GM12891 (cell line): ENCODE results near the gene DPY19L3.
"Not testable (repeated sequence)": the region's sequence is repeated elsewhere in the genome, so short reads cannot be mapped to it uniquely, and the experiment has no call there.

Source experiments
- DNase-seq: peaks from one replicate; pipeline ENCODE4 v3.0.0; 2011; ENCODE audit warnings: low spot score; ENCODE audit not compliant: insufficient read length
- FAIRE-seq: peaks from 2 replicates; lab custom pipeline; 2011; peaks lifted over from hg19 to GRCh38; lab: Jason Lieb, UNC
- PAX5 ChIP-seq: IDR thresholded peaks from 2 replicates; pipeline ENCODE4 v1.6.1; 2011; ENCODE audit warnings: low read length, moderate library complexity, mild to moderate bottlenecking; ENCODE audit not compliant: insufficient read depth, severe bottlenecking
- POLR2A ChIP-seq: IDR thresholded peaks from 2 replicates; pipeline ENCODE4 v1.6.1; 2011; ENCODE audit warnings: low read depth, low read length, control low read depth
- POLR2AphosphoS5 ChIP-seq: IDR thresholded peaks from 2 replicates; pipeline ENCODE4 v1.6.1; 2011; ENCODE audit warnings: low read depth, low read length, control low read depth
- POU2F2 ChIP-seq: IDR thresholded peaks from 2 replicates; pipeline ENCODE4 v1.6.1; 2011; ENCODE audit warnings: low read depth, mild to moderate bottlenecking, control low read depth, low read length, moderate library complexity
- SPI1 ChIP-seq: IDR thresholded peaks from 2 replicates; pipeline ENCODE4 v1.6.1; 2011; ENCODE audit warnings: low read depth, low read length, control low read depth
- TAF1 ChIP-seq: IDR thresholded peaks from 2 replicates; pipeline ENCODE4 v1.6.1; 2011; ENCODE audit warnings: low read depth, low read length, control low read depth

DPY19L3 gene

DNA sequence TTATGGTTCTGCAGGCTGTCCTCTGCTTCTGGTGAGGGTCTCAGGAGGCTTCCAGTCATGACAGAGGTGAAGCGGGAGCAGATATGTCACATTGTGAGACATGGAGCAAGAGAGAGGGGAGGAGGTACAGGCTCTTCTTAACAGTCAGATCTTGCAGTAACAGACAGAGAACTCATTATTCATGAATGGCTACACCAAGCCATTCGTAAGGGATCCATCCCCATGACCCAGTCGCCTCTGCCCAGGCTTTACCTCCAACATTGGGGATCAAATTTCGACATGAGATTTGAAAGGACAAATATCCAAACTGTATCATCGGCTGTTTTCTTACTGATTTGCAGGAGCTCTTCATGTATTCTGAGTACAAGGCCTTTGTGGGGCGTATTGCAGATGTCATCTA, 38.5 kb upstream of the DPY19L3 start:
- TF ChIP-seq SPI1 (no peak), POLR2AphosphoS5 (no peak), POU2F2 (no peak), TAF1 (no peak), PAX5 (no peak), POLR2A (no peak)
- FAIRE-seq: no peak
- no peak for DNase-seq

DNA sequence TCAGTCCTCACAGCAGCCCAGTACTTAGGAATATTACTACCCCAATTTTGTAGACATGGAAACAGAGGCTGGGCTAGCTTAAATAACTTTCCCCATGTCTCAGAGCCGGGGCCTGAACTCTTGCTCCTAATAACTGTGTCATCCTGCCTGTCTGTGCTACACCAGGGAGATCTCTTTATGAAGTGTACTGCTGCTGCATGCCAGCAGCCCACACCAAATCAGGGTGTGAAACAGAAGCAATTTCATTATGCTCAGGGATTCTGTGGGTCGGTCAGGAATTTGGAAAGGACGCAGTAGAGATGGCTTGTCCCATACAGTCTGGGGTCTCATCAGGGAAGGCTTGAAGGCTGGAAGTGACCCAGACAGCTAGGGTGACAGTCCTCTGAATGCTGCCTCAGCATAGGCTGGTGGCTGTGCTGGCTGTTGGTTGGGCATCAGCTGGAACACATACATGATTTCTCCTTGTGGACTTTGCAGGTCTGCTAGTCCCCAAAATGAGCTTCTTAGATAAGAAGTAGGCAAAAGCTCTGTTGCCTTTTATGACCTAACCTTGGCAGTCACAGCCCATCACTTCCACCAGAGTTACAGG, 37.5 kb upstream of the DPY19L3 start:
- FAIRE-seq (no peak), DNase-seq (no peak)
- no peak for TF ChIP-seq POLR2A

DNA sequence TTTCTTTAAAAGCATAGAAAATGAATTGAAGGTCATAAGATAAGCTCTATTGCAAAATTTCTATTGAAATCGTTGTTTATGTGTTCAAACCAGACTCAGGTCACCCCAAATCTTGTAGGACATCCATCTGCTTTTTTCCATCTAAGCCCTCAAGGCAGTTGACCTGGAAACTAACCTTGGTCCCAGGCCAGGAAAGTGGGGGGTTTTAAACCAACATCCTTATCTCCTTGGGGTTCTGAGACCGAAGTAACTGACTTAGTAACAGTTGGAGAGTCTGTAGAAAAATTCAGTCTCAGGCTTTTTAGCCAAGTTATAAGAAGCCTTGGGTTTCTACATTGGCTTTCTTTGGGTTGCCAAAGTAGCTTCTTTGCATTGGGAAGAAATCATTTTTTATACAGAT, 36.8 kb upstream of the DPY19L3 start:
- no peak for TF ChIP-seq TAF1
- no peak for TF ChIP-seq POLR2AphosphoS5
- TF ChIP-seq SPI1: no peak
- no peak for TF ChIP-seq PAX5
- no peak for TF ChIP-seq POU2F2
- no peak for TF ChIP-seq POLR2A
- DNase-seq: no peak
- FAIRE-seq: no peak

DNA sequence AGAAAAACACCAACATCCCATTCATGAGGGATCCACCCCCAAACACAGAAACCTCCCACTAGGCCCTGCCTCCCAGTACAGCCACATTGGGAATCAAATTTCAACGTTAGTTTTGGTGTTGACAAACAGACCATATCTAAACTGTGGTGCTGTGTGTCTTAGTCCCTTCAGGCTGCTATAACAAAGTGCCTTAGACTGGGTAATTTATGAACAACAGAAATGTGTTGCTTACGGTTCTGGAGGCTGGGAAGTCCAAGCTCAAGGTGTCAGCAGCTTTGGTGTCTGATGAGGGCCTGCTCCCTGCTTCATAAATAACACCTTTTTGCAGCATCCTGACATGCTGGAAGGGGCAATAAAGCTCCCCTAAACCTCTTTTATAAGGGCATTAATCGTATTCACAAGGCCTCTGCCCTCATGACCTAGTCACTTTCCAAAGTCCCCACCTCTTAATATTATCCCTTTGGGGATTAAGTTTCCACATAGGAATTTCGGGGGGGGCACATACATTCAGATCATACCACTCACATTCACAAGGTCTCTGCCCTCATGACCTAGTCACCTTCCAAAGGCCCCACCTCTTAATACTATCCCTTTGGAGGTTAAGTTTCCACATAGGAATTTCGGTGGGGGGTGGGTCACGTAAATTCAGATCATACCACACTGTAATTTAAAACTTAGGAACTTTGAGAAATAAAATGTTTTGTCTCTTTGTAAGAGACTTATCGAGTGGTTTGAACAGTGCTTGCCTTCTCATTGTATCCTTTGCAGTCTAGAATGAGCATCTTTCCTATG, 32.6 kb upstream of the DPY19L3 start:
- DNase-seq (no peak), FAIRE-seq (no peak)
- TF ChIP-seq POLR2AphosphoS5 (no peak), PAX5 (no peak), SPI1 (no peak), POU2F2 (no peak), POLR2A (no peak), TAF1 (no peak)

DNA sequence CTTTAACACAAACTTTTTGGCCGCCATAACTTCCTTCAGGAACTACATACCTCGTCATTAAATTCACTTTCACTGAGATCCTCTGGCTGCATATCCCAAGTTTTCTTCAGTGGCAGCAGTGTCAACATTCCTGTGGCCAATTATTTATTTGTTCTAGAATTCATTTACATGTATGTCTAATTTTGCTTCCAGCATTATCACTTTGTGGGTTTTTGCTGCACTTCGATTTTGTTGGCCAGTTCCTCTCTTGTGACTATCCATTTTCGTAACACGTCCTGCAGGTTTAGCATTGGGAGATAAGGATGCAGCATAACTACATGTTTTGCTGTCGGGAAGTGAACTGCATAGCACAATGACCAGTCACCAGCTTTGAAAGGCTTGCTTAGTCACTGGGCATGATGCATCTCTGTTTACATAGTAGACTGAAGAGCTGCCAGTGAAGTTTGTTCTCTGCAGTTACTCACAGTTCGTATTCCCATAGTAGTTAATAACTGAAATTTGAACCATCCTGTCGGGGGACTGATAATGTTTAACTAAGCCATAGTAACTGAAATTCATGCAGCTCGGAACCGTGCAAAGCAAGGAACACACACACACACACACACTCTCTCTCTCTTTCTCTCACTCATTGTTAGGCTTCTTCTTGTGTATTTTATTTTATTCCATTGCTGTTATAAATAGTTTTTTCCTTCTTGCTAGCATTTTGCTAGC, 31.8 kb upstream of the DPY19L3 start:
- FAIRE-seq (no peak), DNase-seq (no peak)
- TF ChIP-seq PAX5 (no peak), SPI1 (no peak), POLR2A (no peak), POLR2AphosphoS5 (no peak), POU2F2 (no peak), TAF1 (no peak)

DNA sequence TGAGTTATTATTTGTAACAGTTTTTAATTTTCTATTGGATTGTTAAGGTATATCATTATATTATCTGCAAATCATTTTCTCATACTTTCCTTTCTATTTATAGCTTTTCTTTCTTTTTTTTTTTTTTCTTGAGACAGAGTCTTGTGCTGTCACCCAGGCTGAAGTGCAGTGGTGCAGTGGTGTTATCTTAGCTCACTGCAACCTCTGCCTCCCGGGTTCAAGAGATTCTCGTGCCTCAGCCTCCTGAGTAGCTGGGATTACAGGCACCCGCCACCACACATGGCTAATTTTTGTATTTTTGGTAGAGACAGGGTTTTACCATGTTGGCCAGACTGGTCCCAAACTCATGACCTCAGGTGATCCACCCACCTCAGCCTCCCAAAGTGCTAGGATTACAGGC, 31.2 kb upstream of the DPY19L3 start:
- not testable (repeated sequence) for DNase-seq

DNA sequence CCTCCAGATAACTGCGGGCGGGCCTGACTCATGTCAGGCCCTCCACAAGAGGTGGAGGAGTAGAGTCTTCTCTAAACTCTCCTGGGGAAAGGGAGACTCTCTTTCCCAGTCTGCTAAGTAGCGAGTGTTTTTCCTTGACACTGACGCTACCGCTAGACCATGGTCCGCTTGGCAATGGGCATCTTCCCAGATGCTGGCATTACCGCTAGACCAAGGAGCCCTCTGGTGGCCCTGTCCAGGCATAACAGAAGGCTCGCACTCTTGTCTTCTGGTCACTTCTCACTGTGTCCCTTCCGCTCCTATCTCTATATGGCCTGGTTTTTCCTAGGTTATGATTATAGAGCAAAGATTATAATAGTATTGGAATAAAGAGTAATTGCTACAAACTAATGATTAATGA, 28.5 kb upstream of the DPY19L3 start:
- DNase-seq, FAIRE-seq: not testable (repeated sequence)

More for the DNA sequence above, 31.2 kb upstream of the DPY19L3 start:
- FAIRE-seq: not testable (repeated sequence)

DNA sequence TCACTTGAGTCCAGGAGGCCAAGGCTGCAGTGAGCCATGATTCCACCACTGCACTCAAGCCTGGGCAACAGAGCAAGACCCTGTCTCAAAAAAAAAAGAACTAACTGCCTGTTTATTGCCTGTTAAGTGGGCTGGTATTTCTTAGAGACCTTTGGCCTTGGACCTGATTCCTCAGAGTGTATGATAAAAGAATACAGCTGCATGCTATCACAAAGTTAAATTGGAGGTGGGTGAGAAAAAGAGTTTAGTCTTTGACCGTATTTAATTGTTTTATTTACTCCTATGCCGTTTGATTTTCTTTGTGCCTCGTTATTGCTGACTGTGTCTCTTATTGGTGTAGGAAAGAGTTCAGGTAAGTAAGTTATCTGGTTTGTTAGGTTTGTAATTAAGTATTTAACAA, 25.3 kb upstream of the DPY19L3 start:
- FAIRE-seq (no peak), DNase-seq (no peak)
- TF ChIP-seq POLR2AphosphoS5 (no peak), TAF1 (no peak), PAX5 (no peak), POLR2A (no peak), SPI1 (no peak), POU2F2 (no peak)

DNA sequence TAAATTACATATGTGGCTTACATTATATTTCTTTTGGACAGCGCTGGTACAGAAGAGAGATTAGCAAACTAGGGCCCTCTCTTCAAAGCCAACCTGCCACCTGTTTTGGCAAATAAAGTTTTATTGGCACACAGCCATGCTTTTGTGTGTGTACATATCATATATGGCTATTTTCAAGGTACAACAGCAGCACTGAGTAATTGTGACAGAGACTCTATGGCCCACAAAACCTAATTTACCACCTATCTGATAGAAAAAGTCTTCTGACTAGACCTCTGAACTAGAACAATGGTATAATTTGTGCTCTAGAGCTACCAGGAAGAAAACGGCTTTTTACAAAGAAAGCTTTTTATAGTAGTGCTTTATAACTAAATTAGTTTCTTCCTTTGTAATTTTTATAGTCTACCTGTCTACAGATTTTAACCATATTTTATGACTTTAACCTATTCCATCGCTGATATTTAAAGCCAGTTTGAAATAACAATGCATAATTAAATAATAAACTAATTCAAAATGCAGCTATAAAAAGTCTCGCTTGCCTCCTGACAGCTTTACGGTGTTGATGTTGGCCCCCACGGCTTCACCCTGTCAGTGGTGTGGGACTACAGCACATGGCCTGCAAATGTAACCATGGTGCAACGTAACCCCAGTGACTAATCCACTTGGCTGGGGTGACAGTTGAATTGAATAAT, 17.7 kb upstream of the DPY19L3 start:
- DNase-seq (no peak), FAIRE-seq (no peak)
- TF ChIP-seq POLR2AphosphoS5: no peak
- TF ChIP-seq POU2F2: no peak
- no peak for TF ChIP-seq POLR2A
- TF ChIP-seq PAX5: no peak
- no peak for TF ChIP-seq TAF1
- TF ChIP-seq SPI1: no peak

DNA sequence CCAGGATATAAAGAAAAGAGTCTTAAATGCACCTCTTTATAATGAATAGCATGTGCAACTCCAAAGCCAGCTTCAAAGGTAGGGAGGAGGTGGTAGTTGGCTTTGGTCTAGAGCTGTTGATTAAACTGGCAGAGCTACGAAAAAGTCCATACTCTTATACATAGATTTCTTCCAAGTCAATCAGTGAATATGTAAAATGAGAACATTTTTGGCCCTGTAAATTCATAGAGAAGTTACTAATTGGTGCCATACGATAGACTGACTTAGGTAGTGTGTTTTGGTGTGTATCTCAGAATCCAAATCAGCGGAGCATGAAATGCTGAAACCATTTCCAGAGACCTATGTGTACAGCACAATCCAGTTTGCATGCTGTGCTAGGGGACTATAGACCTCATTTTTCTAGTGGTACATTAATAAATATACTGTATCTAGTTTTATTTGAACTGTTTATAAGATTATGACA, 17.1 kb upstream of the DPY19L3 start:
- DNase-seq (no peak), FAIRE-seq (no peak)
- TF ChIP-seq POLR2A (no peak), SPI1 (no peak)
